ENCODE data around the gene PDPK1.
"Not testable (repeated sequence)": the region's sequence is repeated elsewhere in the genome, so short reads cannot be mapped to it uniquely, and the experiment has no call there.

Gene PDPK1

DNA sequence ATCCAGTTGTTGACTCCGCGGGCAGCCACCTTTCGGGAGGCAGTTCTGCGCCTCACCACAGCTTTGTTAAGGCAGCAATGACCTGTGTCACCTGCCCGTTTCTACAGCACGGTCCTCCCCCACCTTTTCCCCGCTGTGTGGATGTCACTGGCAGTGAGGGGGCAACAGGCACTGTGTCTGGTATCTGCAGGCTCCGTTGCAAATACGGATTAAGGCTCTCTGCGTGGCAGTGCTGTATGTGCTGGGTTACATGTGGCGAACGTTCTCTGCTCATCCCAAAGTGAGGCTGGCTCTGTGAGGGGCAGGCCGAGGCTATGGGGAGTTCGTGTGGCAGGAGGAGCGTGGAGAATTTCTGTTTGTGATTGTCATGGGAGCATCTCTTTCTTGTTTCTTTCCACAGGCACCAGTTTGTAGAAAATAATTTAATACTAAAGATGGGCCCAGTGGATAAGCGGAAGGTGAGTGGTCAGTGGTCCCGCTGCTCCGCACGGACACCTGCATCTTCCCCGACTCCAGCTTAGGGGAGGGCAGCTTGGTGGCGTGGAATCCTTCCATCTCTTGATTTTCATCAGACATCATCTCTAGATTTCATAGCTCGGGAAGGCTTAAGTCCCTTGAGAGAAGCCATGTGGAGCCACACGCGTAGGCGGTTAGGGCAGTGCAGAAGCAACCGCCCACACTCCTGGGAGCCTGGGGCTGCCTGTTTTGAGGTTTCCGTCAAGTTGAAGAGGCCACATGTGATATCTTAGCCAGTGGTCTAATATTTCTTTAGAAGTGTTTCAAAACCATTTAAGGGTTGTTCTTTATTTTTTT, 57.8 kb downstream of the PDPK1 start:
- DNase-seq, result no peak

DNA sequence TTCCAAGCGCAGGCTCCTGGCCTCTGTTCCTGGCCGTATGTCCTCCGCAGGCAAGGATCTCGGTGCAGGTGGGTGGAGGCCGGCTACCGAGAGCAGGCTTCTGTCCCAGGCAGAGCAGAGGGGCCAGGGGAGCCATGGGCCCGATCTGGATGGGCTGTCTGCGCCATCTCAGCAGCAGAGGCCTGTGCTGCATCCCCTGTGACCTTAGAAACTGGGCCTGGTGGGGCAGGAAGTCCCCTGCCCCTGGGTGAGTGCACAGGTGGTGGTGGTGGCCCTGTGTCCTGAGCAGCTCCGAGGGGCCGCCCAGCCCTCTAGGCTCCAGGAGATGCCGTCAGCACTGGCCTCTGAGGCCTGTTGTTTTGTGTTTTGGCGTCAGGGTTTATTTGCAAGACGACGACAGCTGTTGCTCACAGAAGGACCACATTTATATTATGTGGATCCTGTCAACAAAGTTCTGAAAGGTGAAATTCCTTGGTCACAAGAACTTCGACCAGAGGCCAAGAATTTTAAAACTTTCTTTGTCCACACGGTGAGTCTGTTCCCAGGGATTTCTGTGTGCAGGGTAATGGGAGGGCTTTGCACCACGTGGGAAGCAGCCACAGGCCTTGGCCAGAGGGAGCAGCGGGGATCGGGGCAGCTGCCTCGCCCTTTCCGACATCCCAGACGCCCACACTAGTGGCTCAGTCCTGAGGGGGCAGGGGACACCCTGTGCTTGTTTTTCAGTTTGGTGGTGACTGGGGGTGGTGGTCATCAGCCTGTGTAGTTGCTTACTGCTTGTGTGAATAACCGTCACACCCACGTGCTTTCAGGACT, 59.1 kb downstream of the PDPK1 start:
- no peak for DNase-seq

DNA sequence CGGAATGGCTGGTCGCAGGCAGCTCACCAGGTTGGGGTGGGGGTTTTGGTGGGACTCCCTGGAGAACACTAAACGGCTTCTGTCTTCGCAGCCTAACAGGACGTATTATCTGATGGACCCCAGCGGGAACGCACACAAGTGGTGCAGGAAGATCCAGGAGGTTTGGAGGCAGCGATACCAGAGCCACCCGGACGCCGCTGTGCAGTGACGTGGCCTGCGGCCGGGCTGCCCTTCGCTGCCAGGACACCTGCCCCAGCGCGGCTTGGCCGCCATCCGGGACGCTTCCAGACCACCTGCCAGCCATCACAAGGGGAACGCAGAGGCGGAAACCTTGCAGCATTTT, 59.7 kb downstream of the PDPK1 start:
- DNase-seq, result no peak

- no peak for DNase-seq
These were observed 60.4 kb downstream of the PDPK1 start for GRCh38 chr16:2598133-2598641.

DNA sequence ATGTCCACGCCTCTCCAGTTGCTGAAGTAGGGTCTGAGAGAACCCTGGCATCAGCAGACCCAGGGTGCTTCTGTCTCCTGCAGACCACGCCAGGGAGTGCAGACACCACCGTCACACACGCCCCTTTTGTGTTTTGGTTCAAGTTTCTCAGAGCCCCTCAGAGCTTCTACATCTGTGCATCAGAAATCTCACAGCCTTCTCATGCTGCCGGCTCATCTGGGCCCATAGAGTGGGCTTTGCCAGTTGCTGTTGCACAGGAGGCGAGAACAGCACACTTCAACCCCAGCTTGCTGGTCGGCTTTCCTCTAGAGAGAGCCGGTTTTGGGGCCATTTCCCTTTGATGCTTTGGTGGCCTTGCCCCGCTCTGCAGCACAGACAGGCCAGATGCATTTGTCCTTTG, 60.9 kb downstream of the PDPK1 start:
- no peak for DNase-seq

GRCh38 chr16:2599165-2599564, 61.3 kb downstream of the PDPK1 start:
- DNase-seq, result not testable (repeated sequence)

- not testable (repeated sequence) for DNase-seq
These were observed 62.0 kb downstream of the PDPK1 start for GRCh38 chr16:2599785-2600184.

DNA sequence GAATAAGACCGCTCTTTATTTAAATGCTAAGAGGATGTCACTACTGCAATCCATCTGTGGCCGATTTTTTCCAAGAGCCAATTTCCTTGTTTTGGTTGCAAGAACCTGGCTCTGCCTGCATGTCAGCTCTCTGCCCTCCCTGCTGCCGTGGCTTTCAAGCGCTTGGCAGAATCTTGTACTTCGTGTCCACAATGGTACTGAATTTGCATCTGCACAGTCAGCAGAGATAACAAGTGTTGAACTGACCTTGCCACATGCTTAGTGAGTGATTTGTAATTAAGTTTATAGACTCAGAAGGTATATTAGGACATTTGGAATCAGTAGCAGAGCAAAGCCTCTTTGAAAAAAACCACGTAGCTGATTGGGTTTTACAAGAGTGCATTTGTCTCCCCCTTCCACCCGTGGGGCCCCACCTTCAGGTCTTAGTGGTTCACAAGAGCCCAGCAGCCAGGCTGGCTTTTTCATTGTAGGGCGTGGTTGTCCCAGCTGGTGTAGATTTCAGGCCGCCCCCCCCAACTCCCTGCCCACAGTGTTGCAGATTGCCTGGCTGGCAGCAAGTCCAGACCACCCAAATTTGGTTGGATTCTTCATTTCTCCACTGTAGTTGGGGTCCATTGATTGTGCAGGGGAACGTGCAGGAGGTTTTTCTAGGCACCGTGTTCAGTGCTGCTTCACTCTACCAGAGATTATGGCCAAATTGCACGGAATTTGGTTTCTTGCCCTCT, 63.6 kb downstream of the PDPK1 start:
- not testable (repeated sequence) for DNase-seq

DNA sequence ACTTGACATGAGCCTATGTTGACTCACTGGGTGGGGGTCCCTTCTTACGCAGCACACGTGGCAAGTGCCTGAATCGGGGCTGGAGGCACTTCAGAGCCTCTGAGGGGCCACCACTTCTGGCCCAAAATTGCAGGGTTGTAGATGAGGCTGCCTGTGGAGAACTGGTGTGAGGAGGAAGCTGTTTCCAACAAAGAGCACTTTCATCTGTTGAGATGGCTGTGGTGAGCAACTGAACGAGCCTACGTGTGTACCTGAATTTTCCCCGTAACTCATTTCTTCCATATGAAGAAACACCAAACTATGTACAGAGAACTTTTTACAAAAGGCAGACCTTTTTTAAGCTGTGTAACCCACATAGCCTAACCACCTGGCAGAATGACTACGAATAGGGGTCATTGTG, 64.4 kb downstream of the PDPK1 start:
- DNase-seq, result not testable (repeated sequence)

- DNase-seq, result peak; percentile 96
These were observed 65.6 kb downstream of the PDPK1 start for GRCh38 chr16:2603165-2604015.

GRCh38 chr16:2604016-2604369, 66.2 kb downstream of the PDPK1 start:
- DNase-seq, result not testable (repeated sequence)

GRCh38 chr16:2606820-2607219, 69.0 kb downstream of the PDPK1 start:
- DNase-seq, result not testable (repeated sequence)

GRCh38 chr16:2609345-2609744, 71.5 kb downstream of the PDPK1 start:
- not testable (repeated sequence) for DNase-seq

- DNase-seq, result no peak
These were observed 72.1 kb downstream of the PDPK1 start for GRCh38 chr16:2609827-2610470.

- no peak for DNase-seq
These were observed 73.1 kb downstream of the PDPK1 start for GRCh38 chr16:2610781-2611498.

GRCh38 chr16:2611499-2611862, 73.7 kb downstream of the PDPK1 start:
- DNase-seq, result no peak

GRCh38 chr16:2611877-2612276, 74.1 kb downstream of the PDPK1 start:
- not testable (repeated sequence) for DNase-seq

DNA sequence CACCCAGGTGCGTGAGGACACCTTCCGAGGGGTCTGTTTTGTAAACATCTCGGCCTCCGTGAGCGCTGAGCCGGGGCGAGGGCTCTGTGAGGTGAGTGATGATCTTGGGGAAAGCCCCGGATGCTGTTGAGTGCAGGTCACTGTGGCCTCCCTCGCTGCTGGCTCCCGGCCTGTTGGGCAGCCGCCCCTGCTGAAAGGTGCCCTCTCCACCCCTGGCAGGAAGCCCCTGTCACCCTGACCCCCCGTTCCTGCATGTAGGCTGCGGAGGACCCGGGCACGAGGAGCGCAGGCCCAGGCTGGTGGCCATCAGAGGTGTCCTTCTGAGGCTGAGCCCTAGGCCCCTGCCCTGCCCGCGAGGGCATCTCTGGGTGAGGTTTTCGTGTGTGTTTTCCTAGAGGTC, 75.4 kb downstream of the PDPK1 start:
- not testable (repeated sequence) for DNase-seq

GRCh38 chr16:2614761-2615191, 77.0 kb downstream of the PDPK1 start:
- DNase-seq, result no peak

DNA sequence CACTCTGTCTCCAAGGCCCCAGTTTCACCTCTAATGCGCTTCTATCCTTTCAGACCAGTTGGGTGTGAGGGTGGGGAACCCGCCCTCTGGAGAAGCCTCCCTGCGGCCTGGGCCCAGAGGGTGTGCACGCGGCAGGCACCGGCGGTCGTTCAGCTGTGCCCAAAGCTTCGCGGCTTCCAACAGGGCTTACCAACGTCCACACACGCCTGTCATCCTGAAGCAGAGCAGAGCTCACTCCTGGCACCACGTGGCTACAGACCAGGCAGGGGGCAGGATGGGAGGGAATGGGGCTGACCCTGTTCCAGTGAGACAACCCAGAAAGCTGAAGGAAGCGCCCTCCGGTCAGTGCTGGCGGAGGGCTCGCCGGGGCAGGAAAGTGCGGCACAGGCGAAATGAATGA, 81.1 kb downstream of the PDPK1 start:
- DNase-seq, result not testable (repeated sequence)

- not testable (repeated sequence) for DNase-seq
These were observed 81.8 kb downstream of the PDPK1 start for GRCh38 chr16:2619628-2620027.
